Adrenal gland (tissue), 12 donors: Measurements from ENCODE around the gene PITPNB. TPM values are rescaled to one million over a fixed set of nuclear protein-coding genes. Genes with fewer than 3 reads are reported as not detected.

ENCODE experiments used
- DNase-seq, 7 donors: peaks; one replicate each; pipeline ENCODE4 v3.0.0-alpha.2; 2019 to 2020
- H3K27ac ChIP-seq, 5 donors: fragments of 200-600 bp; sonication (generic) in 4 of 5; 1 replicate in 3 of 5; 2 replicates in 2 of 5; pipeline versions ENCODE4 v1.5.1 to v1.8.0; 2016 to 2020; ENCODE audit warnings: mild to moderate bottlenecking in 1 of 5
- H3K27me3 ChIP-seq: fragments of 200-600 bp; 2 replicates; pipeline ENCODE4 v1.8.0; 2021
- H3K36me3 ChIP-seq, 2 donors: fragments of 200-600 bp; replicated peaks in 1 of 2; 1 replicate in 1 of 2; 2 replicates in 1 of 2; pipeline versions ENCODE4 v1.5.1 to v1.8.0; 2018 to 2022
- H3K4me1 ChIP-seq, 2 donors: fragments of 200-600 bp; replicated peaks in 1 of 2; 1 replicate in 1 of 2; 2 replicates in 1 of 2; pipeline versions ENCODE4 v1.5.1 to v1.8.0; 2018 to 2021
- H3K4me3 ChIP-seq, 4 donors: fragments of 200-600 bp; sonication (generic) in 3 of 4; one replicate each; pipeline ENCODE4 v1.5.1; 2016 to 2018
- H3K9me3 ChIP-seq, 3 donors: fragments of 200-600 bp; sonication (generic) in 1 of 3; replicated peaks in 1 of 3; 1 replicate in 2 of 3; 2 replicates in 1 of 3; pipeline versions ENCODE4 v1.5.1 to v1.8.0; 2016 to 2021
- POLR2A ChIP-seq, 2 donors: fragments of 450-650 bp; IDR thresholded peaks; one replicate each; pipeline ENCODE4 v1.6.1; 2017; ENCODE audit warnings: antibody characterized with exemption in 2 of 2, mild to moderate bottlenecking in 2 of 2, moderate library complexity in 1 of 2
- WGBS, 4 donors: extraction: QIAGEN DNeasy Blood & Tissue Kit in 2 of 4; methylation state at CpG; one replicate each; pipeline versions ENCODE4 v1.1.5 to v1.1.7; 2013 to 2017; 5-methylcytosine and 5-hydroxymethylcytosine counted together
- intact Hi-C, 2 donors: fragments of 100-400 bp; cut with DNase I; formaldehyde crosslinking; loops; one replicate each; pipeline versions ENCODE4 v1.14.1 to v1.15.0; 2022 to 2023
- polyA plus RNA-seq, 3 donors: library from polyadenylated mRNA; stranded (reverse); fragments of 200-250 nt in 2 of 3; fragments of 350-450 nt in 1 of 3; fragmentation: Illumina TruSeq in 1 of 3; extraction: RNeasy Lipid Tissue Mini Kit (QIAGEN cat#74804) in 1 of 3; gene quantifications; one replicate each; pipeline ENCODE4 v1.2.3, GENCODE V29; 2013 to 2014
- total RNA-seq, 9 donors: library from RNA; depleted of rRNA in 4 of 9; stranded (reverse); fragments of >200 nt in 4 of 9; fragments of 120-200 nt in 1 of 9; fragmentation: NEBNext Ultra II Directional in 1 of 9; extraction: Animal tissue kit (Norgen Biotek cat#: 25700) in 1 of 9; gene quantifications; one replicate each; pipeline versions ENCODE4 v1.1.0 to v1.2.4, GENCODE V29; 2013 to 2023
- TF ChIP-seq, protein P1 (sequence below), 6 experiments: fragments of 450-650 bp in 4 of 6; fragments of 200-600 bp in 2 of 6; sonication (generic) in 1 of 6; IDR thresholded peaks; 1 replicate in 5 of 6; 2 replicates in 1 of 6; pipeline versions ENCODE4 v1.5.1 to v1.8.0; 2016 to 2021; ENCODE audit warnings: antibody characterized with exemption in 6 of 6, mild to moderate bottlenecking in 2 of 6, moderate library complexity in 1 of 6
- donor health status: healthy with polysubstance abuse.
- donor health status: Bipolar disorder and iron deficiency.
- donor health status: DM: yes; HTN: yes; CAD: no.
- donor health status: DM: no; HTN: no; CAD: no.
- donor health status: DM: no; HTN: no; CAD: no.
- donor health status: DM: yes; HTN: yes; CAD: no.

Gene PITPNB
- total and polyA plus RNA-seq, 12 donors = 16.8 to 69.0 (median 27.6) TPM

DNA sequence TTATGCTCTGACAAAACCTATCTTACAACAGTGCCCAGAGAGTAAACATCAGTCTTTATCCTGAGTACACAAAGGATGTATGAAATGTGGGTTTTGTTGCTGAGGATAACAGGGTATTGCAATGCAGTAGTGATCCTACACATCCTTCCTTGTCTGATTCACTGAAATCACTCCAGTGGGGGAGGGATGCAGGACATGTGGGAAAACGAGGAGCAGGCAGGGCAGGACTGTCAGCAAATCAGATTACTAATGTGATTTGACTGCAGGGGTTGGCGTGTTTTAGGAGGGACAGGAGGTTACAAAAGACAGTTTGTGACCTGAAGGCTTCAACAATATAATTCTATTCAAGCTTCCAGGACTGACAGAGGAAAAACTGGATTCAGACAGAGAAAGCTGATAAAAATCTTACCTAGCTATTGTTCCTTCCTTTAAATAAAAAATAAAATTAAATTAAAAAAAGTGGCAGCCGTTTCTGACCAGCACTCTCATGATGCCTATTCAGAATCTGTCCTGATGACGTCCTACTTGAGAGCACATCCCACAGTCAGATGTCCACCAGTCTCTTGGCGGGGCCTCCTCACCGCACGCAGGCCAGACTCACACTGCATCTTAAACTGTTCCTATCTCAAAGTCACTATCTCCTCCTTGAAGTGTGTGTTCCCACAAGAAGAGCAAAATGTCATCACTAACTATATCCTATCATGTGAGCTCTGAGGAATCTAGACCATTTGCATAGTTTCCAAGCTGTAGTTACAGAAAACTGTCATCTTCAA lies 66.9 kb downstream of the PITPNB start:
- Histone ChIP-seq H3K4me1 (peaks cover 0 to 11% of the 10 kb centered on the region in 2 donors), H3K27me3 (no peaks in the 10 kb centered on the region), H3K9me3 (no peaks in the 10 kb centered on the region), H3K4me3 (no peak overlapping the region), H3K36me3 (peaks cover 0 to 41% of the 10 kb centered on the region in 2 donors), H3K27ac (no peak overlapping the region)
- peak in 1 of 7 donors; percentile 75 for DNase-seq
- intact Hi-C loops = no loop called here
- TF ChIP-seq POLR2A (IDR thresholded peaks at IDR 0.05) = no peak
- TF ChIP-seq, protein P1, sequence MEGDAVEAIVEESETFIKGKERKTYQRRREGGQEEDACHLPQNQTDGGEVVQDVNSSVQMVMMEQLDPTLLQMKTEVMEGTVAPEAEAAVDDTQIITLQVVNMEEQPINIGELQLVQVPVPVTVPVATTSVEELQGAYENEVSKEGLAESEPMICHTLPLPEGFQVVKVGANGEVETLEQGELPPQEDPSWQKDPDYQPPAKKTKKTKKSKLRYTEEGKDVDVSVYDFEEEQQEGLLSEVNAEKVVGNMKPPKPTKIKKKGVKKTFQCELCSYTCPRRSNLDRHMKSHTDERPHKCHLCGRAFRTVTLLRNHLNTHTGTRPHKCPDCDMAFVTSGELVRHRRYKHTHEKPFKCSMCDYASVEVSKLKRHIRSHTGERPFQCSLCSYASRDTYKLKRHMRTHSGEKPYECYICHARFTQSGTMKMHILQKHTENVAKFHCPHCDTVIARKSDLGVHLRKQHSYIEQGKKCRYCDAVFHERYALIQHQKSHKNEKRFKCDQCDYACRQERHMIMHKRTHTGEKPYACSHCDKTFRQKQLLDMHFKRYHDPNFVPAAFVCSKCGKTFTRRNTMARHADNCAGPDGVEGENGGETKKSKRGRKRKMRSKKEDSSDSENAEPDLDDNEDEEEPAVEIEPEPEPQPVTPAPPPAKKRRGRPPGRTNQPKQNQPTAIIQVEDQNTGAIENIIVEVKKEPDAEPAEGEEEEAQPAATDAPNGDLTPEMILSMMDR (IDR thresholded peaks at IDR 0.05) = no peak
- 81 to 90% (median 85%) methylated on average over 7 of the region's 7 CpGs for WGBS, 4 donors

DNA sequence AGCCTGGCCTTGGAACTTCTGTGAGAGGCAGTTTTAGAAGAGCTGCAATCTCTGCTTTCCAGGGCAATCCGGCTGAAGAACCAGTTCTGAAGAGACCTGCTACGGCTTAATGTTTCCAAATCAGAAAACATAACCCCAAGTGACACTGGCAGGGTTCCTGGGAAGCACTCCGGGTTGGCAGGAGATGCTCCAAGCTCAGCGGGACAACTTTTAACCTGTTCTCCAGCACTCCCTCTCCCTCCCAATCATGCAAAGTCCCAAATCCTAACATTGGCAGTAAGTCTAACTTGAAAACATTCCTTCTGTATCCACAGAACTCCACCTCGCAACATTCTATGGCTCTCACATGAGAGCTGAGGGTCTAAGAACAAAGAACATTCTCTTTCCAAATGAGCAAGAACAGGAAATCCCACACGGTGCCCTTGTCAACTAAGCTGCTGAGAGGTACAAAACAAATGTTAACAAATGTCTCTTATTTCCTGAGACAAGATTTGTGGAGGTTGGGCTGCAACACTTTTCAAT lies 69.0 kb downstream of the PITPNB start:
- TF ChIP-seq POLR2A (IDR thresholded peaks at IDR 0.05) = no peak
- TF ChIP-seq, protein P1 (IDR thresholded peaks at IDR 0.05) = no peak
- WGBS, 4 donors = 56 to 60% (median 59%) methylated on average over 6 of the region's 6 CpGs
- intact Hi-C loops = no loop called here
- DNase-seq = peak in 1 of 7 donors; percentile 57
- Histone ChIP-seq H3K4me1 (peaks cover 0 to 11% of the 10 kb centered on the region in 2 donors), H3K9me3 (no peaks in the 10 kb centered on the region), H3K27me3 (no peaks in the 10 kb centered on the region), H3K4me3 (no peak overlapping the region), H3K27ac (peak overlapping the region in 1 of 5 donors; percentile 20), H3K36me3 (peaks cover 0 to 23% of the 10 kb centered on the region in 2 donors)

DNA sequence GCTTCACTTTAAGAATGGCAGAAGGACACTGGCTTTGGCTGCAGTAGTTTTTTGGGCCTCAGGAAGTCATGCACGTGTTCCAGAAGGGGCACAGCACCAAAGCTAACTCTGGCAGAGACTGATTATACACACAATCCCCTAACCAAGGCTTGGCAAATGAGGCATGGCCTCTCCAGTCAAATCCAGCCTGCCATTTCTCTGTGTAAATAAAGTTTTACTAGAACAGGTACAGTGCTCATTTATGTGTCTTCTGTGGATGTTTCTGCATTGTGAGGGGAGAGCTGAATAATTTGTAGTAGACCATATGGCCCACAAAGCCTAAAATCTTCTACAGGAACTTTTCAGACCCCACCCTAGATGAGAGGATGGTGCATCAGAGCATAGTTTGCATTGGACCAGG lies 71.1 kb downstream of the PITPNB start:
- 77 to 100% (median 90%) methylated on average over 1 of the region's 1 CpG for WGBS, 4 donors
- peaks cover 0 to 15% of the 10 kb centered on the region in 2 donors for H3K36me3 ChIP-seq
- peaks cover 0 to under 1% of the 10 kb centered on the region in 2 donors for H3K4me1 ChIP-seq
- TF ChIP-seq POLR2A (IDR thresholded peaks at IDR 0.05) = no peak
- TF ChIP-seq, protein P1 (IDR thresholded peaks at IDR 0.05) = no peak
- intact Hi-C loops = no loop called here
- H3K27ac ChIP-seq = no peak overlapping the region
- no peaks in the 10 kb centered on the region for H3K27me3 ChIP-seq
- no peaks in the 10 kb centered on the region for H3K9me3 ChIP-seq
- no peak overlapping the region for H3K4me3 ChIP-seq
- DNase-seq = peak in 1 of 7 donors; percentile 35

DNA sequence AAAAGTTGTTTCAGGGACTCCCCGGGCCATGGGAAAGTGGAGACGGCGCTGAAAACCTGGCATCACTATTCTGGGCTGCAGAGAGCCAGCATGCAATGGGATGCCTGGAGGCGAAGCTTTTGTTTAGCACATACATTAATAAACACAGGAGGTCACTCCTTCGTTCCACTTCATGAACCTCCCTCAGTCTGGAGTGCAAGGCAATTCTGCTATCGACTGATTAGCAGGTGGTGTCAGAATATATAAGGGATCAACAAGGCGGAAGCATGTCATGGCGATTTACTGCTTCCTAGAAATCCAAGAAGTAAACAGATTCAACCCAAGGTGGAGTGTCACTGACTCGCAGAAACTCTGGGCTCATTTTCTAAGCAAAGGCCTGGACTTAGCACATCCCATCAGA lies 72.1 kb downstream of the PITPNB start:
- peak in 1 of 7 donors; percentile 30 for DNase-seq
- peaks cover 0 to 8% of the 10 kb centered on the region in 2 donors for H3K36me3 ChIP-seq
- no peaks in the 10 kb centered on the region for H3K27me3 ChIP-seq
- intact Hi-C loops = no loop called here
- peaks cover 0 to 11% of the 10 kb centered on the region in 2 donors for H3K4me1 ChIP-seq
- H3K9me3 ChIP-seq = no peaks in the 10 kb centered on the region
- H3K27ac ChIP-seq = no peak overlapping the region
- no peak overlapping the region for H3K4me3 ChIP-seq
- no peak for TF ChIP-seq POLR2A (IDR thresholded peaks at IDR 0.05)
- 85 to 96% (median 94%) methylated on average over 9 of the region's 9 CpGs for WGBS, 4 donors
